ENCODE measurements around the gene IRX2. TPM values are rescaled to one million over a fixed set of nuclear protein-coding genes. Genes with fewer than 3 reads are reported as not detected.

The IRX2 gene
- 10 to 100 TPM in 3 of 4 donors, under 1 TPM in 1; 0.52 to 28.4 (median 24.0) TPM for polyA plus RNA-seq (ENCODE audit: insufficient read length in 4 of 4)

DNA sequence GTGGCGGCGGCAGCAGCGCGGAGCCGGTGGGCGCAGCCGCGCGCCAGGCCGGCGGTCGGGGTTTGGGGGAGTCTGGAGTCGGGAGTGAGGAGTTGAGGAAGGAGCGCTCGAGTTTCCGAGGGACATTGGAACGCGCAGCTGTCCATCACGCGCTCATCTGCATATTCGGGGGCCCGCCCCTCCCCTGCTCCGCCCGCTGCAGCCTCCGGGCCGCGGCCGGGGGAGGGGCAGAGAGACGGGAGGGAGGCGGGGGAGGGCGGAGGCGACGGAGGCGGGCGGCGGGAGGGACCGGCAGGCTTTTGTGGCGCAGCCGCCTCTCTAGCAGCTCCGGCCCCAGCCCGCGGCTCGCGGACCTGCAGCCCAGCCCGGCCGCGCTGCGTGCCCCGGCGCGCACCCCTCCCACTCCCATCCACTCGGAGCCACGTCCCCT lies at the start of gene IRX2:
Gene IRX2 (minus strand): TSS at position 86 of the 430 bp plus-strand sequence. CDS start 264 bp downstream, outside the sequence.
- DNase-seq (ENCODE audit: low read depth in 4 of 4, low spot score in 3 of 4) = peak; percentile 72 to 78 (median 72)

DNA sequence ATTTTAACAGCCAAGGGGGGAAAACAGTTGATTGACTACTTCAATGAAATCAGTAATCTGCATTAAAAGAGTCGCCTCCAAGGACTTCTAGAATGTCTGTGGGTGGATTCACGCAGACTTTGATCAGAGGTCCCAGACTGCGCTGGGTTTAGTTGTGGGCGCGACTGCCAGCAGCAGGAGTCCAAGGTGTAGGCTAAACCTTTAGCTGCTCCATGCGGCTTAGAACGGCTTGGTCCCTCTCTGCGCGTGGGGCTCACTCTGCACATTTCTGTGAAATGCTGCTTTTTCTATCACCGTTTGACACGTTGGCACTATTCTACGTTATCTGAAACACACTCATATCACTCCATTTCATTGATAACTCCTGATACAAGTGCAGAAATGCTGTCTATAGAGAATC lies 48.6 kb upstream of the IRX2 start:
- no peak for DNase-seq (ENCODE audit: low read depth in 4 of 4, low spot score in 3 of 4)

DNA sequence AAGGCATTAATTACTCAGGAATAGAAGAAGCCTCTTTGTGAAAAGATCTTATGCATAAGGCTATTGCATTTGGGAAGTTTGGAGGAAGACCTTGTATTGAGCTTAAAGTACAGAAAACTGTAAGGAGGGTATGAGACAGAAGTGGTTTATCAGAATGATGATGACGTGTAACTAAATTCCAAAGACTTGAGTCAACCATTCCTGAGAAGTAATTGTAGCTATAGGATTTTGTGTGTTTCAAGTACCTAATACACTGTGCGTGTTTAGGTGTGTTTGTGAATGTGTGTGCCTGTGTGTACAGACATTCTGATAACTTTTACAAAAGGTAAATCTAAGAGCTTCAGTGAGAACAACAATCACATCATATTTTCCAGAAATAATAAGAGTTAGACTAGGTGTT lies 46.5 kb upstream of the IRX2 start:
- no peak for DNase-seq (ENCODE audit: low read depth in 4 of 4, low spot score in 3 of 4)

DNA sequence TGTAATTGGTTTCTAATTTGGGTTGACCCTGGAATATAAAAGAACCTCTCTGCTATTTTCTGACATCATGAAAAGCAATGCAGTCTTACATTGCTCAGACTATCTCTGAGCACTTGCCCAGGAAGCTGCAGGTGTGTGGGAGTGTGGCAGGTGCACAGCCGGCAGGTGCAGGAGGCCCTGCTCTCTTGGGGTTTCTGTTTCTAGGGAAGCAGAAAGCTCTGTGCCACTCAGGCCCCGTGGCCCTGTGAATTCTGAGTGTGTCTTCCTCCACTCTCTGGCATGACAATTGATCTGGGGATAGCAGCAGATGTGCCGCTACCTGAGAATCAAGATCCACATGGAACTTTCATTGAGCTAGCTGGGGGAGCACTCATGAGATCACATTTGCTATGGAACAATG lies 45.7 kb upstream of the IRX2 start:
- no peak for DNase-seq (ENCODE audit: low read depth in 4 of 4, low spot score in 3 of 4)

DNA sequence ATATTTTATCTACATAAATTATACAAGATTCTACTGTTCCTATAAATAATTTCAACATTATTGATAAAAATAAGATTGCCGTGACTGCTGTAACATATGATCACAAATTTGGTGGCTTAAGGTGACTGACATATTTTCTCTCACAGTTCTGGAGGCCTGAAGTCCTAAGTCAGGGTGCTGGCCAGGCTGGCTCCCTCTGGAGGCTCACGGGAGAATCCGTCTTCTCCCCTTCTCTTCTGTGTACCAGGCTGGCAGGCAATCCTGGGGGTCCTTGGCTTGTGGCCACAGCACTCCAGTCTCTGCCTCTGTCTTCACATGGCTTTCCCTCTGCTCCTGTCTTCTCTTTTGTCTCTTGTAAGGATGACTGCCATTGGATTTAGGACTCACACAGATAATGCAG lies 31.7 kb upstream of the IRX2 start:
- DNase-seq (ENCODE audit: low read depth in 4 of 4, low spot score in 3 of 4) = no peak

DNA sequence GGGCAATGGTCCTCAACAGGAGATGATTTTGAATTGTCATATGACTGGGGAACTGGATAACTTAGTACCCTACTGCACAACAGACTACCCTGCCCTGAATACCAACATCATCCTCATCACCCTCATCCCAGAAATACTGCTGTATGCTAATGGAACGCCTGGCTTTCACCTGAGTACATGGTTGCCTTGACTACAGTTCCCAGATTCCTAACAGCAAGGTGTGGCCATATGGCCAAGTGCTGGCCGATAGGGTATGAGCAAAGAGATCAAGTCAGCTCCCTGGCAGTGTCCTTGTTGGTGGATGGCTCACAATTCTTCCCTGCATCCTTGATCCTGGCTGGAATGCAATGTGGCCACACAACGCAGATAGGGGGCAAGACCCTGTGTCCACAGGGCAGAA lies 31.2 kb upstream of the IRX2 start:
- DNase-seq (ENCODE audit: low read depth in 4 of 4, low spot score in 3 of 4) = no peak

DNA sequence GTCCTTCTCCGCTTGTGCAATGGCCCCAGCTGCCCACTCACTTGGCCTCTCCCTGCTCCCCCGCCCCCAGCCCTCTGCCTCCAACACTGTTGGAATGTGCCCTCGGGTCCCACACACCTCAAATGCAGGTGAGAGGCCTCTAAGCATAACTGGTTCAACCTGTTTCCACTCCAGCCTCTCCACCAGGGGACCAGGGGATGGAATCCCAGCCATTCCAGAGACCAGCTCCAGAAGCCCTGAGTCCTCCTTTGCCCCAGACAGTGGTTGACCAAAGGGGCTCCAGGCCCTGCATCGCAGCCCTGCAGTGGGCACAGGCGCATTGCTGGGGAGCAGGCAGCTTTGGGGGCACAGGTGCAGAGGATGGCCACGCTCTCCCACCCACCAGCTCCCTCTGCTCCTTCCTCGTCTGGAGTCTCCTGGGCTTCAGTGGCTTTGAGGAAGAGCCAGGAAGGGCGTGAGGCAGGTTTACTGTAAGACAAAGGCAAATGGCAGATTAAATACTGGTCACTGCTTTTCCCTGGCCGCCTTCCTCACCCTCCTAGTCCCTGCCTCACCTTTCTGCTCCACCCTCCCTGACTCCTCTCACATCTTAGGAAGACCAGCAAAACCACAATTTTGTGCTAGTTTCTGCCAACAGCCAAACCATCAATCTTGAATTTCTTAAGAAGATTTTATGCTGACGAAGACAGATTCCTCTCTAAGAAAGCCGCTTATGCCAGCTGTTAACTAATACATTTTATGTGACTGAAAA lies 29.1 kb upstream of the IRX2 start:
- DNase-seq (ENCODE audit: low read depth in 4 of 4, low spot score in 3 of 4) = peak in 1 of 4 donors; percentile 44

DNA sequence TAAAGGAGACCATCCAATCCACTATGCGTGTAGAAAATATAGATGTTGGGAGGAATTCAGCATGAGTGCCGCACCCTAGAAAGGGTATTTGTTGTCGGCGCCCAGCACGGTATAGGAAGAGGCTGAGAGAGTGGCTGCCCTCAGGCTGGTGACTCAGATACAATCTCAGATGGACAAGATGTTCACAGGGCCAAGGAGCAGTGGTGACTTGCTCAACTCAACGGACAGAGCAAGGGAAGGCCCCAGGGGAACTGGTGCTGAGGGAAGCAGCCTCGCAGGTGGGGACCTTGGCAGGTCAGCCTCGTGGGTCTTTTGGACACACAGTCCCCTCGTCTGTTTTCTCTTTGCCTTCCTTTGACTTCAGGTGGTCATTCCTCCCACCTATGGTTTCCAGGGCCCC lies 28.0 kb upstream of the IRX2 start:
- no peak for DNase-seq (ENCODE audit: low read depth in 4 of 4, low spot score in 3 of 4)

DNA sequence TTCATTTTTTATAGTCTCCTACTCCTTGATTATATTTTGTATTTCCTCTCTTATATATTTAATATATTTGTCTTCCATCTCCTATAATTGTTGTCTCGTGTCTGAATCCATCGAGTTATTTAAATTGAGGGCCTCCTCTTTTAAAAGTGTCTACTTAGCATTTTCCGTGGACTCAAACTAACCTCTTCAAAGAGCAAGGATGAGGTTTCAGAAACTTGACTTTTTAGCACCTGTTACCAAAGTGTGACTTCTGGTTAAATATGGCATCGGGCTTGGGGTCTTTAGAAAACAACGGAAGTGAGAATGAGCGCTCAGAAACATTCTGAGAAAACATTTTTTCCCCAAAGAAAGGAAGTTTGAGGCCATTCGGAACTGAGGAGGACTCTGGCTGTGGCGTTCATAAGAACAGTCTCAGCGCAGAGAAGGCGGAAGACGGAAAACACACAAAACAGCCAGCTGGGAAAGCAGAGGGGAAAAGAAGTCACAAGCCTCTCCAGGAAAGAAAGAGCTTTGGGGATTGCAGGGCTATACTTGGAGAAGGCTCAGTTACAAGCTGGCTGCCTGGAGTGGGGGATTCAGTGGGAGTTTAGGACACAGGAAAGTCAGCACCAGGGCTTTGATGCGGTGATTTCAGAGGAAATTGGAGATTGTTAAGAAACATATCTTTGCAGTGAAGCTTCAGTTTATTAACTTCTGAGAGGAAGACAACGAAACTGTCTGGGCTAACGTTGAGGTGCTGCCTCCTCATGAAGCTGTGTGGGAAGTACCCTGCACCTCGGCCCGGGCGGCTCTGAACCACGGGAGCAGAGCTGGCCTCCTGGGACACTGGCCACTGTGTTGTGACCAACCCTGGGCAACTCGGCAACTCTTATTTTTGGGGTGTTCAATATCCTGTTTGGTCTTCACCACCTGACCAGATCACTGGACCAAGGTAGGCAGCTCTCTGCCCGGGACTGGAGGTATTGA lies 25.1 kb upstream of the IRX2 start:
- no peak for DNase-seq (ENCODE audit: low read depth in 4 of 4, low spot score in 3 of 4)

DNA sequence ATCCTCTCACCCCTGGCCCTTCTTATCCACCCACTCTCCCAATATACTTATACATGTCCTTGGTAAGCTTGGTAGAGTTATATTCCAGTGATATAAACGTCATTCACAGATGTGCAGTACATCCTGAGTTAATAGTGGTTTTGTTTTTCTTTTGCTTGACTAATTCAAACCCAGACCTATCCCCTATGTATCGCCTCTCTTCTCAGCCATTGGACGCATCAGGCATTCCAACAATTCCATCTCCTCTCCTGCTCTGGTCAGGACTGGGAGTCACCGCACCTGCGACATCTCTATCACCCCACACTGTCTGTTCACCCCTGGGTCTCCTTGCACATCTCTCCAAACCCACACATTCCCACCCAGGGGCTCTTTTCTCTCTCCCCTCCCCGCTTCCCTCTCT lies 21.9 kb upstream of the IRX2 start:
- DNase-seq (ENCODE audit: low read depth in 4 of 4, low spot score in 3 of 4) = no peak

DNA sequence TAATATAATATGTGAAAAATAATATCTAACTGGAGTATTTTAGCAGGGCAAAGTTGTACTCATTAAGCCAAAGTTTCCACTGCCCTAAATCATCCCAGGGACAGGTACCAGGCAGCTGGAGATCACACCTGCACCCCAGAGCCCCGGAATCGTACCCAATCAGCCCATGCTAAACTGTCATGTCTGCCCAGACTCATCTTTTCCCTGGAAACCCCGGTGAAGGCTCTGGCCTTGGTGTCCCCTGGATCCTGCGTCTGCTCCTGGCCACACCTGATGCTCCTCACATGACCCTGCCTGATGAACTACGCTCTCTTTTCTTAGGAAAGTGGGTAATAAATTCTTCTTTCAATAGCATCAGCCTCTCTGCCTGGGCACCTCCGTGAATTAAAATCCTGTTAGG lies 15.6 kb upstream of the IRX2 start:
- no peak for DNase-seq (ENCODE audit: low read depth in 4 of 4, low spot score in 3 of 4)

DNA sequence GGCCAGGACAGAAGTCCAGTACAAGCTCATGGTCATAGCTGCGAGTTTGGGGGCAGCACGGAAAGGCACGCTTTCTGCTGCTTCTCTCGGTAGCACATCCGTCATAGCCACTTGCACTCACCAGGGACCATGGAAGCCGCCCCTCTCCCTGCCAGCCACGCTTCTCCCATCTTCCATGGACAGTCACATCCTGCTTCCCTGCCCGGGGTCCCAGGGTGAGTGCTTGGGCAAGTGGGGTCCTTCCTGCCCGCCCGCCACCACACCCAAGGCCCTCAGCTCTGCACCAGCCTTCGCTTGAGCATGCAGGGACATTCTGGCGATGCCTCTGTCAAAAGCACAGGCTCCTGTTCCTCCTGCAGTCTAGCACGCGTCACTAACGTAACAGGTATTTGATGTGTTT lies 13.1 kb upstream of the IRX2 start:
- no peak for DNase-seq (ENCODE audit: low read depth in 4 of 4, low spot score in 3 of 4)

DNA sequence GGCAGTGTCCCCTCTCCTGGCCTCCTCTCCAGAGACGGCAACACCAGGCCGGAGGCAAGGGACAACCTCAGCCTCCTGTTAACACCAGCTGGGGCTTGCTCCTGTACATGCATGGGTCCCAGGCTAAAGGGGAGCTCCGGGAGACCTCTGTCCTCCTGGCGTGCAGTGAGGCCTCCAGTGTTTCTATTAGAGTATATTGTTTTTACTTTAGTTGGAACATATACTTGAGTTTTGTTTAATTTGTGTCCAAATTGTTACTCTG lies 12.0 kb upstream of the IRX2 start:
- DNase-seq (ENCODE audit: low read depth in 4 of 4, low spot score in 3 of 4) = no peak

DNA sequence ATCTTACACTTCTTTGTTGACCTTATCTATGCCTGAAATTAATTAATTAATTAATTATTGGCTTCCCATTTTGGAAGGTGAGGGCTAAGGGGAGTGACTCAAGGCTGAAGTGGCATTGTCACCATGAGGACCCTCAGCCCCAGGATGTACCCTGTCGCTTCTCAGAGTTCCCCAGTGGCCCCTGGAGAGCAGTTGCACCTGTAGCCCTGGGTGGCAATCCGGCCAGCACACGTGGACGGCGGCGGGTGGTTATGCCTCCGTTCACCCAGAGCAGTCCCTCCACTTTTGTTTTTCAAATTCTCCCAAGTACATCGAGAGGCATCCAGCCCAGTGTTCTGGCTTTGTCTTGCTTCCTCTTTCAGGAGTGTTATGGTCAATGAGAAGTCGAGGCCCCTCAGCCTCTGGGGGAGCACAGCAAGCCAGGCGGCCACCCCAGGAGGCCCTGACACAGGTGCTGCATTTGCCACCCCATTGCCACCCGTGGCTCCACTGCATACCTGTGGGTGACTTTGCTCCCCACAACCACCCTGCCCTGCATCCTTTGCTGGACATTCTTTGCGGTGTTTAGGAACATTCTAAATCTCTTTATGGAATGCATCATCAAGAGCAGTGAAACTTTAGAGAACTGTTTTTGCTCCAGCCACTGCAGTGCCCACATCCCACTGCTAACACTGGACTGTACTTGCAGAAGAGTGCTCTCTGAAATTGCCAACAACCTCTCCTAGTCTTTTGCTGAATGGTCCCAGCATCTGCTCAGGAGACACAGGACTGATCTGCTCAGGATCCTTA lies 11.5 kb upstream of the IRX2 start:
- DNase-seq (ENCODE audit: low read depth in 4 of 4, low spot score in 3 of 4) = no peak

DNA sequence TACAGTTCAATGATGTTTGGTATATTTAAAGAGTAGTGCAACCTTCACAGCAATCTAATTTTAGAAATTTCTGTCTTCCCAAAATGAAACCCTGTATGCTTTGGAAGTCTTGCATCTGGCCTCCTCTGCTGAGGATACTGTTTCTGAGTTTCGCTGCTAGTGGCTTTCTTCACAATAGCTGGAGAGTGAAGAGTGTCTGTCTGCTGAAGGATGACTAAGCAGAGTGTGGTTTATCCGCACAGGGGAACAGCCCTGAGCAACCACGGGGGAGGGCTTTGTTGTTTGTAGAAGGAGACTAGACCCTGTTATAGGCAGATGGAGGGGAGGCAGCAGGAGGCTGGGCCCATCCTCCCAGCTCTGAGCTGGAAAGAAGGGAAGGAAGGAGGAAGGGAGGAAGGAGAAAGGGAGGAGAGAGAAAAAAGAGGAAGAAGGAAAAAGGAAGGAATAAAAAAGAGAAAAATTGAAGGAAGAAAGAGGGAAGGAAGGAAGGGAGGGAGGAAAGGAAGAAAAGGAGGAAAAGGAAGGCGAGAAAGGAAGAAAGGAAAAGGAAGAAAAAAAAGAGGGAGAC lies 10.5 kb upstream of the IRX2 start:
- DNase-seq (ENCODE audit: low read depth in 4 of 4, low spot score in 3 of 4) = no peak

DNA sequence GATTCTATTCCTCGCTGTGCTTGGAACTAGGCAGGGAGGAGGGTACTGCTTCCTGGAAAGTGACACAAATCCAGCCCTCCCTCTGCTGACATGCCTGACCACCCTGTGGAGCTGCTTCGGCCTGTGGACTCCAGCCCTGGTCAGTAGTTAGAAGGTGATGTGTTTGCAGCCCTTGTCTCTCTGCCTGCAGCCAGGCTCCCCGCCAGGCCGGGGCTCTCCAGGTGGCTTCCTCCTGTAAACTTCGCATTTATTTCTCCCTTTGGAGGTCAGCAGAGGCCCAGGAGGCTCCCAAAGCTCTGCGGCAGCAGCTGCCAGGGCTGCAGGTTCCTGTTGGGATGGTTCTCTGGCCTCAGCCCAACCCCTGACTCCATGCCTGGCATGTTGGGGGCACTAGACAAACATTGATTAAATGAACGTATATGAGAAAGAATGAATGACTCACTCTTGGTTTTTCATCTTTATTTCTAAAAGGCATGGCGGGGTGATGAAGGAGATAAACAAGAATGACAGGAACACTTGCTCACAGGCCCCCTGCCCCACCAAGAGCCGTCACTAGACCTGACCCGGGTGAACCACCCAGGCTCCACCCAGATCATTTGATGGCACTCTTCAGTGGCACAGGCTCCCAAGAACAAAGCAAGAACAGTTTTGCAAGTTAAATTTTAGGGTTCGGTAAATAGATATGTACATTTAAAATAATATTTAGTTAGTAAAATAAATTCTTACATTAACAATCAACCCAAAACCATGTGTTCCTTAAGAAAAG lies 8.4 kb upstream of the IRX2 start:
- no peak for DNase-seq (ENCODE audit: low read depth in 4 of 4, low spot score in 3 of 4)

DNA sequence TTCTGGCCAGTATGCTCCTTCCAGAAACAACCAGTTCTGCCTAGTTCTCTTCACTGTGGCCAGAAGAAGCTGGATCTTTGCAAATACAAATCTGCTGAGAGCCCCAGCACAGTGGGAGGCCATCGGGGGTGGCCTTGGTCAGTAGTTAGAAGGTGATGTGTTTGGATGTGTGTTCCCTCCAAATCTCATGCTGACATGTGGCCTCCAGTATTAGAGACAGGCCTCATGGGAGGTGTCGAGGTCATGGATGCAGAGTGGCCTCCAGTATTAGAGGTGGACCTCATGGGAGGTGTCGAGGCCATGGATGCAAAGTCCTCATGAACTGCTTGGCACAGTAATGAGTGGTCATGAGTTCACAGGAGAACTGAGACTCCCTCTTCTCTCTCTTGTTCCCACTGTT lies 7.6 kb upstream of the IRX2 start:
- DNase-seq (ENCODE audit: low read depth in 4 of 4, low spot score in 3 of 4) = no peak

DNA sequence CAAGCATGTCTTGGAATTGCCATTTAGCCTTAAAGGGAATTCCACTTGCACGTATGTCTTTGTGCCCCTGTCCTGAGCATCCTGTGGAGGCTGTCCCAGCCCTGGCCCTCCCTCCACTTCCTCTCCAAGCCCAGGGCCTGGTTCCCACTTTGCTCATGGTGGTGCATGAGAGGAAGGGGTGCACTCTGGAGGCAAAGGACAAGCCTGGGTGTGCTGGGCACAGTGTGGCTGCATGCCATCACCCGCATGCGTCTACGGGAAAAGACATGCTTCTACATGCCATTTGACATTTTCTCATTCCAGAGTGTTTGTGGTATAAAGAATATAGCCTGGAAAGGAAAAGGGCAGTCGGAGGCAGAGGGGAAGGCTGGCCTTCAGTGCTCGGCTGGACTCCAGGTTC lies 7.2 kb upstream of the IRX2 start:
- no peak for DNase-seq (ENCODE audit: low read depth in 4 of 4, low spot score in 3 of 4)

DNA sequence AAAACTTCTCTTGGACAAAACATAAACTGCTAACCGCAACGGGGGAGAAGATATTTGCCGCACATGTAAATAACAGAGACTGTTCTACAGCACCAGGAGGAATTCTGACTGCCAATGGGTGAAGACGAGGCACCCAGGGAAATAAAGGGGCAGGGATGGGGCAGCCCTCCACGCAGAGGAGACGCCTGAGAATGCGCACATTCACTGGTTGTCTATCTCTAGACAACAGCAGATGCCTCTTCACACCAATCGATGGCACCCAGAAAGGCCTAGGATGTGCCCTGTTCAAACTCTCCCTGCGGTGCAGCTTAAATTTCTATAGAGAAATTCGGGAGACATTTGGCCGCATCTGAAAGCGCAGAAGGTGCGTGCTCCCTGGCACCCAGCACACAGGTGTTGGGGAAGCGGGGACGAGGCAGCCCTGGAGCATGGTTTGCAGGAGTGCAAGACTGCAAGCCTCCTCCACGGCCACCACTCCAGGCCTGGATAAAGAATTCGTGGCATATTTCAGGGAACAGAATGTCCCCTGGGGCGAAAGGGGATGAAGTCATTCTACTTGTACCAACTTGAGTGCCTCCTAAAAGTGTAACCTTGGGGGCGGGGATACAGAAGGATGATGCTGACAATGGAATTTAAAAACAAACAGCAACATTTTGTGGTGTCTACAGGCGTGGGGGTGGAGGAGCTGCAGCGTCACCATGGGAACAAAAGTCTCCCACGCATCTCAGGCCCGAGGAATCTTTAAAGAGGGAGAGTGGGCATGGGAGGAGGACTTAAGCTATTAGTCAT lies 6.3 kb upstream of the IRX2 start:
- DNase-seq (ENCODE audit: low read depth in 4 of 4, low spot score in 3 of 4) = no peak

Measured in left renal pelvis (tissue), 4 donors.